Activated CD8-positive, alpha-beta T cell treated with anti-CD3 and anti-CD28 coated beads for 36 hours (primary cell): ENCODE measurements around the gene TNS1. TPM values are rescaled to one million over a fixed set of nuclear protein-coding genes. Genes with fewer than 3 reads are reported as not detected.

ENCODE experiments used
- ATAC-seq: fragments of 200-7000 bp; cut with Tn5 transposase; one replicate; pipeline ENCODE4 v1.10.0; 2021; ENCODE audit warnings: mild to moderate bottlenecking, moderate library complexity
- CTCF ChIA-PET: fragments of 350-600 bp; sonication (Branson Sonifier 250); formaldehyde crosslinking; loops from one replicate; lab custom pipeline; 2021; ENCODE audit warnings: antibody characterized with exemption; lab: Charles Lee
- POLR2A ChIA-PET: fragments of 350-600 bp; sonication (Branson Sonifier 250); formaldehyde crosslinking; loops from one replicate; lab custom pipeline; 2021; ENCODE audit warnings: antibody characterized with exemption; lab: Charles Lee
- DNase-seq: peaks from one replicate; pipeline ENCODE4 v3.0.0-alpha.2; 2020
- H3K27ac Mint-ChIP-seq: one replicate; pipeline ENCODE4 v1.8.0; 2021; ENCODE audit warnings: mild to moderate bottlenecking, mixed read lengths
- H3K27me3 Mint-ChIP-seq: one replicate; pipeline ENCODE4 v1.8.0; 2021; ENCODE audit warnings: mixed read lengths
- H3K36me3 Mint-ChIP-seq: one replicate; pipeline ENCODE4 v1.8.0; 2021; ENCODE audit warnings: low read depth, mixed read lengths
- H3K4me1 Mint-ChIP-seq: one replicate; pipeline ENCODE4 v1.8.0; 2021; ENCODE audit warnings: low read depth, mixed read lengths
- H3K4me3 Mint-ChIP-seq: one replicate; pipeline ENCODE4 v1.8.0; 2021; ENCODE audit warnings: mild to moderate bottlenecking, moderate library complexity, mixed read lengths
- H3K9me3 Mint-ChIP-seq: one replicate; pipeline ENCODE4 v1.8.0; 2021; ENCODE audit warnings: mixed read lengths
- CTCF ChIP-seq: fragments of 200-600 bp; IDR thresholded peaks from one replicate; pipeline ENCODE4 v1.8.0; 2022; ENCODE audit warnings: antibody characterized with exemption, mild to moderate bottlenecking
- intact Hi-C: fragments of 100-400 bp; cut with micrococcal nuclease; formaldehyde crosslinking; loops from one replicate; pipeline ENCODE4 v1.10.0; 2022
- total RNA-seq, 2 experiments: library from RNA; stranded (reverse); gene quantifications; one replicate each; pipeline ENCODE4 v1.2.3, GENCODE V29; 2021

TNS1 gene
- total RNA-seq, 2 experiments from 2014 or later, result 1.8 to 2.0 TPM

- no peak overlapping the region for H3K4me3 Mint-ChIP-seq
- TF ChIP-seq CTCF, result no peak
- no peaks in the 10 kb centered on the region for H3K36me3 Mint-ChIP-seq
- no peaks in the 10 kb centered on the region for H3K27me3 Mint-ChIP-seq
- H3K9me3 Mint-ChIP-seq, result no peaks in the 10 kb centered on the region
- ChIA-PET POLR2A (no interaction called here), CTCF (interaction anchor here (1.5 to 2.5 kb wide), 2 partner anchors 11 to 86 kb away, joined by 3 to 7 read pairs; no protein-coding TSS in a partner anchor)
- DNase-seq, result no peak
- no peaks in the 10 kb centered on the region for H3K4me1 Mint-ChIP-seq
- no peak for ATAC-seq
- no peak overlapping the region for H3K27ac Mint-ChIP-seq
- intact Hi-C loops, result no loop called here
These were observed 127.1 kb downstream of the TNS1 start for GRCh38 chr2:217875556-217876252.

GRCh38 chr2:217875138-217875537 is 127.7 kb downstream of the TNS1 start:
- no peak overlapping the region for H3K4me3 Mint-ChIP-seq
- CTCF ChIA-PET, result interaction anchor here (2.5 kb wide), 1 partner anchor 12 kb away, joined by 7 read pairs; no protein-coding TSS in a partner anchor
- no peak for ATAC-seq

GRCh38 chr2:217873371-217873770 is 129.4 kb downstream of the TNS1 start:
- no peak for ATAC-seq
- intact Hi-C loops, result no loop called here

More at GRCh38 chr2:217875138-217875537, 127.7 kb downstream of the TNS1 start:
- H3K4me1 Mint-ChIP-seq, result no peaks in the 10 kb centered on the region
- no peak for DNase-seq
- no peaks in the 10 kb centered on the region for H3K36me3 Mint-ChIP-seq
- no peak overlapping the region for H3K27ac Mint-ChIP-seq
- POLR2A ChIA-PET, result no interaction called here
- no peaks in the 10 kb centered on the region for H3K27me3 Mint-ChIP-seq
- intact Hi-C loops, result no loop called here
- TF ChIP-seq CTCF, result no peak
- no peaks in the 10 kb centered on the region for H3K9me3 Mint-ChIP-seq

GRCh38 chr2:217872319-217872718 is 130.5 kb downstream of the TNS1 start:
- Mint-ChIP-seq H3K36me3 (no peaks in the 10 kb centered on the region), H3K4me3 (no peak overlapping the region), H3K27ac (no peak overlapping the region), H3K4me1 (no peaks in the 10 kb centered on the region), H3K9me3 (no peaks in the 10 kb centered on the region), H3K27me3 (no peaks in the 10 kb centered on the region)
- DNase-seq (no peak), ATAC-seq (no peak)
- POLR2A ChIA-PET, result no interaction called here
- no peak for TF ChIP-seq CTCF
- intact Hi-C loops, result no loop called here
- CTCF ChIA-PET, result no interaction called here

More at GRCh38 chr2:217873371-217873770, 129.4 kb downstream of the TNS1 start:
- POLR2A ChIA-PET, result no interaction called here
- H3K27ac Mint-ChIP-seq, result no peak overlapping the region
- TF ChIP-seq CTCF, result no peak
- H3K4me1 Mint-ChIP-seq, result no peaks in the 10 kb centered on the region
- no peaks in the 10 kb centered on the region for H3K27me3 Mint-ChIP-seq
- H3K36me3 Mint-ChIP-seq, result no peaks in the 10 kb centered on the region
- H3K9me3 Mint-ChIP-seq, result no peaks in the 10 kb centered on the region
- CTCF ChIA-PET, result interaction anchor here (2.5 kb wide), 1 partner anchor 14 kb away, joined by 7 read pairs; no protein-coding TSS in a partner anchor
- DNase-seq, result no peak
- no peak overlapping the region for H3K4me3 Mint-ChIP-seq

GRCh38 chr2:217870528-217871011 is 132.2 kb downstream of the TNS1 start:
- TF ChIP-seq CTCF, result no peak
- Mint-ChIP-seq H3K27ac (no peak overlapping the region), H3K4me1 (no peaks in the 10 kb centered on the region), H3K9me3 (no peaks in the 10 kb centered on the region), H3K27me3 (no peaks in the 10 kb centered on the region), H3K36me3 (no peaks in the 10 kb centered on the region), H3K4me3 (no peak overlapping the region)
- ATAC-seq (no peak), DNase-seq (no peak)
- intact Hi-C loops, result no loop called here
- ChIA-PET POLR2A (no interaction called here), CTCF (interaction anchor here (1.3 to 1.9 kb wide), 2 partner anchors 17 to 85 kb away, joined by 3 to 6 read pairs; no protein-coding TSS in a partner anchor)
